Parathyroid adenoma (tissue), 2 donors: ENCODE data around the gene TEKT2.

ENCODE experiments used
- H2AFZ ChIP-seq: fragments of 300-600 bp; sonication (generic); one replicate; pipeline ENCODE4 v1.7.0; 2017; ENCODE audit warnings: antibody characterized with exemption, mild to moderate bottlenecking
- H3K27ac ChIP-seq: fragments of 300-600 bp; sonication (generic); one replicate; pipeline ENCODE4 v1.7.0; 2017
- H3K27me3 ChIP-seq: fragments of 300-600 bp; sonication (generic); one replicate; pipeline ENCODE4 v1.7.0; 2017; ENCODE audit warnings: low read length; ENCODE audit not compliant: control insufficient read depth, insufficient read depth
- H3K36me3 ChIP-seq: fragments of 300-600 bp; sonication (generic); one replicate; pipeline ENCODE4 v1.7.0; 2017; ENCODE audit warnings: low read length; ENCODE audit not compliant: control insufficient read depth, insufficient read depth
- H3K4me1 ChIP-seq: fragments of 300-600 bp; sonication (generic); one replicate; pipeline ENCODE4 v1.7.0; 2017; ENCODE audit warnings: control low read depth
- H3K4me2 ChIP-seq: fragments of 300-600 bp; sonication (generic); one replicate; pipeline ENCODE4 v1.7.0; 2017; ENCODE audit warnings: low read length
- H3K4me3 ChIP-seq: fragments of 300-600 bp; sonication (generic); one replicate; pipeline ENCODE4 v1.7.0; 2017; ENCODE audit warnings: low read depth, low read length
- H3K79me2 ChIP-seq: fragments of 300-600 bp; sonication (generic); one replicate; pipeline ENCODE4 v1.7.0; 2017; ENCODE audit warnings: control low read depth
- H3K9ac ChIP-seq: fragments of 300-600 bp; sonication (generic); one replicate; pipeline ENCODE4 v1.7.0; 2017; ENCODE audit warnings: mild to moderate bottlenecking
- H3K9me3 ChIP-seq: fragments of 300-600 bp; sonication (generic); one replicate; pipeline ENCODE4 v1.7.0; 2017; ENCODE audit warnings: low read length; ENCODE audit not compliant: control insufficient read depth
- TF ChIP-seq, protein P1 (sequence below): fragments of 300-600 bp; sonication (generic); IDR thresholded peaks from one replicate; pipeline ENCODE4 v1.7.0; 2017; ENCODE audit warnings: antibody characterized with exemption, mild to moderate bottlenecking
- donor health status: primary hyperparathyroidism.

TEKT2 gene

GRCh38 chr1:36108314-36108713, 24.4 kb downstream of the TEKT2 start:
- no peak overlapping the region for H3K27ac ChIP-seq
- no peaks in the 10 kb centered on the region for H3K79me2 ChIP-seq
- no peaks in the 10 kb centered on the region for H3K27me3 ChIP-seq
- no peak overlapping the region for H3K4me2 ChIP-seq
- no peak overlapping the region for H3K9ac ChIP-seq
- TF ChIP-seq, protein P1, sequence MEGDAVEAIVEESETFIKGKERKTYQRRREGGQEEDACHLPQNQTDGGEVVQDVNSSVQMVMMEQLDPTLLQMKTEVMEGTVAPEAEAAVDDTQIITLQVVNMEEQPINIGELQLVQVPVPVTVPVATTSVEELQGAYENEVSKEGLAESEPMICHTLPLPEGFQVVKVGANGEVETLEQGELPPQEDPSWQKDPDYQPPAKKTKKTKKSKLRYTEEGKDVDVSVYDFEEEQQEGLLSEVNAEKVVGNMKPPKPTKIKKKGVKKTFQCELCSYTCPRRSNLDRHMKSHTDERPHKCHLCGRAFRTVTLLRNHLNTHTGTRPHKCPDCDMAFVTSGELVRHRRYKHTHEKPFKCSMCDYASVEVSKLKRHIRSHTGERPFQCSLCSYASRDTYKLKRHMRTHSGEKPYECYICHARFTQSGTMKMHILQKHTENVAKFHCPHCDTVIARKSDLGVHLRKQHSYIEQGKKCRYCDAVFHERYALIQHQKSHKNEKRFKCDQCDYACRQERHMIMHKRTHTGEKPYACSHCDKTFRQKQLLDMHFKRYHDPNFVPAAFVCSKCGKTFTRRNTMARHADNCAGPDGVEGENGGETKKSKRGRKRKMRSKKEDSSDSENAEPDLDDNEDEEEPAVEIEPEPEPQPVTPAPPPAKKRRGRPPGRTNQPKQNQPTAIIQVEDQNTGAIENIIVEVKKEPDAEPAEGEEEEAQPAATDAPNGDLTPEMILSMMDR, result no peak
- no peak overlapping the region for H3K4me3 ChIP-seq
- H3K36me3 ChIP-seq, result no peaks in the 10 kb centered on the region
- H3K9me3 ChIP-seq, result no peaks in the 10 kb centered on the region
- H2AFZ ChIP-seq, result no peak overlapping the region
- no peaks in the 10 kb centered on the region for H3K4me1 ChIP-seq

DNA sequence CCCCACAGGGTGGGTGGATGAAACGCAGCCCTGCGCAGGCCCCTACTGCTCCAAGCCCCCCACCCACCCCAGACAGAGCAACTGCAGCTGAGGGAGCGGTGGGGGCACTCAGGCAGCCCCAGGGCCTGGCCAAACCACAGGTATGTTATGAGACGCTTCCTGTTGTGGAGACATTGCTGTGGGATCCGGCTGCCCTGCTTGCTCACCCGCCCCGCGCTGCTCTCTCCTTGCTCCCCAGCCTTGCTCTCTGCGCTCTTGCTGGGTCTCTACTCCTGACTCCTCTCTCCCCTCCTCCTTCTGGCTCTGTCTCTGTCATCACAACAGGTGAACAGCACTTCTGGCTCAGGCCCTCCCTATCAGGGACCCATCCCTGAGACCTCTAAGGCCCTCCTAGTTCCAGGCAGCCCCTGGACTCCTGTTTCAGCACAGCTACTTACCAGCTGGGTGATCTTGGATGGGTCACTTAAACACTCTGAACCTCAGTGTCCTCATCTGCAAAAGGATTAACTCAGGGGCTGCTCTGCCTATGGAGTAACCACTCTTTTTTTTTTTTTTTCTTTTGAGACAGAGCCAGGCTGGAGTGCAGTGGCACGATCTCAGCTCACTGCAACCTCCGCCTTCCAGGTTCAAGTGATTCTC, 25.3 kb downstream of the TEKT2 start:
- H3K27me3 ChIP-seq, result no peaks in the 10 kb centered on the region
- H3K4me3 ChIP-seq, result no peak overlapping the region
- H2AFZ ChIP-seq, result no peak overlapping the region
- no peaks in the 10 kb centered on the region for H3K4me1 ChIP-seq
- TF ChIP-seq, protein P1, result no peak
- no peaks in the 10 kb centered on the region for H3K36me3 ChIP-seq
- no peak overlapping the region for H3K27ac ChIP-seq
- no peak overlapping the region for H3K4me2 ChIP-seq
- H3K9ac ChIP-seq, result no peak overlapping the region
- no peaks in the 10 kb centered on the region for H3K9me3 ChIP-seq
- H3K79me2 ChIP-seq, result no peaks in the 10 kb centered on the region

DNA sequence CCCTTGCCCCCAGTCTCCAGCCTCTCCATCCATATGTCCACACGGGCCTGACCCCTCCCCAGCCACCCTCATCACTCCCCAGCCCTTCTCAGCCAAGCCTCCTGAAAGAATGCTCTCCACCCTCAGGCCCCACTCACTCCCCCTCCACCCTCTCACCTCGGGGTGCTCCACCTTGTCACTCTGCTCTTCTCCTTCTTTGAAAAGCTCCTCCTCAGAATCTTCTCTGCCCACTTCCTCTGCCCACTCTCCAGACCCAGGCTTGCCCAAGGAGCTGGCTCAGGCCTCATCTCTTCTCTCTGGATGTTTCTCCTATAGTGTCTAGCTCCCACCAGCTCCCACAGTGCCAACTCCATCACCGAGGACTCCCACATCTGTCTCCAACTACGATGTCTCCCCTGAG, 27.3 kb downstream of the TEKT2 start:
- Histone ChIP-seq H3K4me1 (no peaks in the 10 kb centered on the region), H3K4me2 (no peak overlapping the region), H3K9ac (no peak overlapping the region), H3K9me3 (no peaks in the 10 kb centered on the region), H3K27me3 (no peaks in the 10 kb centered on the region), H2AFZ (no peak overlapping the region), H3K36me3 (no peaks in the 10 kb centered on the region), H3K4me3 (no peak overlapping the region), H3K79me2 (no peaks in the 10 kb centered on the region), H3K27ac (no peak overlapping the region)
- TF ChIP-seq, protein P1, result no peak

GRCh38 chr1:36112823-36113222, 28.9 kb downstream of the TEKT2 start:
- Histone ChIP-seq H3K27ac (no peak overlapping the region), H3K4me2 (no peak overlapping the region), H2AFZ (no peak overlapping the region), H3K36me3 (no peaks in the 10 kb centered on the region), H3K4me3 (no peak overlapping the region), H3K79me2 (no peaks in the 10 kb centered on the region), H3K27me3 (no peaks in the 10 kb centered on the region), H3K9me3 (no peaks in the 10 kb centered on the region), H3K9ac (no peak overlapping the region), H3K4me1 (no peaks in the 10 kb centered on the region)
- TF ChIP-seq, protein P1, result no peak

DNA sequence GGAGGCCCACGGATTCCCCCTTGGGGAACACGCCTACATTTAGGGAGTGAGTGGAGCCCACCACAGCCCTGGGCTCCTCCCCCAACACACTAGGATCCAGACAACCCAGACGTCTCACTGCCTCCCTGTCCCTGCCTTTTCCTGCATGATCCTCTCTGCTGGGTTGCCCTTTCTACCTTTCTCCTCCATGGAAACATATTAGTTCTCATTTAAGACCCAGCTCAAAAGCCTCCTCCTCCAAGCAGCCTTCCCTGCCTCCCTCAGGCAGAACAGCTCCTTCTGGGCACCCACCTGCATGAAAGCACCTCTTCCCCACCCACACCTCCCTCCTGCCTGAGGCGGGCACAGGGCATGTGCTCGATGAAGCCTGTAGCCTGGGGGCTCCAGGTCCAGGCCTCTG, 30.5 kb downstream of the TEKT2 start:
- no peaks in the 10 kb centered on the region for H3K79me2 ChIP-seq
- TF ChIP-seq, protein P1, result no peak
- H3K27ac ChIP-seq, result no peak overlapping the region
- no peak overlapping the region for H3K4me3 ChIP-seq
- H3K4me1 ChIP-seq, result no peaks in the 10 kb centered on the region
- H3K36me3 ChIP-seq, result no peaks in the 10 kb centered on the region
- H3K9ac ChIP-seq, result no peak overlapping the region
- H3K27me3 ChIP-seq, result no peaks in the 10 kb centered on the region
- H3K4me2 ChIP-seq, result no peak overlapping the region
- no peak overlapping the region for H2AFZ ChIP-seq
- H3K9me3 ChIP-seq, result no peaks in the 10 kb centered on the region
